T1000 (cell line): ENCODE data around the gene ABL2.

Experiments used
- DNase-seq: peaks from one replicate; lab custom pipeline; 2025; ENCODE audit warnings: mixed read lengths; lab: John Stamatoyannopoulos, UW

ABL2 gene

DNA sequence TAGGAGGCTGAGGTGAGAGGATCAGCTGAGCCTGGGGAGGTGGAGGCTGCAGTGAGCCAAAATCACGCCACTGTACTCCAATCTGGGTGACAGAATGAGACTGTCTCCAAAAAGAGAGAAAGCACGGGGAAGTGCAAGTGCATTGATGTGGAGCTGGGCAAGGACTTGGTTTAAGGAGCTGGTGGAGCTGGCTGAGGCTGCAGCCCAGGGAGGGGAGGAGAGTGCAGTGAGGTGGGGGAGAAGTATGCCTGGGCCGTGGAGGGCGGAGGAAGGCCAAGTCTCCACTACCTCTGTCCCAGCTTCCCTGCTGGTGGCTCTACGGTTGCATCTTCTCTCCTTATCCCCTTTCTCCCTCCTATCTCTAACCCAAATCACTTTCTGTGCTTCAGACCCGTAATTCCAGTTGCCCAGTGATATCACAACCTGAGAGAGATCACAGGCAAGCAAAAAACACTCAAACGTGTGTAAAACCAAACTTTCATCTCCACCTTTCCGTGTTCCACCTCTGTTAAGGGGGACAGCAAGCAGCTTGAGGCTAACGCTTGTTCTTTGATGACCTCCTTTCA lies 136.5 kb downstream of the ABL2 start:
- DNase-seq: no peak

DNA sequence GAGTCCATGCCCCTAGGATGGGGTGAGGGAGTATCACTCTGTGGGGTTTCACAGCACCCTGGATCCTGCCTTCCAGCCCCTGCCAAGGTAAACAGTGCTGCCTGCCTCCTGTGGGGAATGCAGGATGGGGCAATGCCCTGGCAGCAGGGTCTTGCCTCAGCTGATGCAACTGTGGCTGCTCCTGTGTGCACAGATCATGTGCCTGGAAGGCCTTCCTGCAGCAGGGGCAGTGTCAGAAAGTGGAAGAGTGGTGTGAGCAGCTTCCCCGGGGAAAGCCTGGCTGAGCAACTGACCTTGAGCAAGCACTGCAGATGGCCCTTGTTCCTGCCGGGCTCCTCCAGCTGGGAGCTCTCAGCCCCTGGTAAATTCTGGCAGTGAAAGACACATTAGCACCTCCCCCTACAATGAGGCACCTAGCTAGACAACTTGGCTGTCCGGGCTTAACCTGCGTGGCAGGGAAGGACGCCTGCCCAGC lies 137.7 kb downstream of the ABL2 start:
- DNase-seq: no peak

DNA sequence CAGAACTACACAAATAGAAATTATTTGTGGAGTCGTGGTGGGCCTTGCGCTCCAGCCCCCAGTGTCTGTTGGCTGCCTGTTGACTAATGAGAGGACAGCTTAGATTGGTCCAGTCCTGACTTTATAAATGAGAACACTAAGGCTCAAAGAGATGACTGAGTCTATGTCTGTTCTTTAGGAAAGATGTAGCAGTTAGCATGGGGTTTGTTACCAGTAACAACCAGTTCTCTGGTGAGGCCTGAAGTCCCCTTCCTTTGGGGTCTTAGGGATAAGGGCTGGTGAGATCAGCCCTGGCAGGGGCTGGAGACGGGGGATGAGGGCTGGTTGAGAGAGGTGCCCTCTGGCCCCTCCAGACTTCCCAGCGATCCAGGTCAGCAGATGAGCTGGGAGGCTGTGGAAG lies 138.6 kb downstream of the ABL2 start:
- no peak for DNase-seq

DNA sequence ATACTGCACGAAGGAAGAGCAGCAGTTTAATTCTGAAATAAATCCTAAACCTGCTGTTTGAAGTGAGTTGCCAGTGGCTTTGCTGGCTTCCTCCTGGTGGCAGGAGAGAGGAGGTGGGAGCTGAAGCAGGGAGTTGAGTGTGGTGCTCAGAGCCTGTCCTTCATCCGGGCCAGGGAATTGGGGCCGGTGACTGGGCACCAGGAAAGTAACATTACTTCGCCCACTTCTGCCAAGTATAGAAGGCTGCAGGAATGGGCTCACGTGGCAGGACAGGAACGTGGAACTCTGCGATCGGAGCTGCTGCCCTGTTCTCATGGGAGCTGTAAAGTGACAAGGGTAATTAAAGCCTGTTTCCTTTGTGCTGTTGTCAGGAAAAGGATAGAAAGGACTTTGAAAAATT lies 139.0 kb downstream of the ABL2 start:
- DNase-seq: no peak

DNA sequence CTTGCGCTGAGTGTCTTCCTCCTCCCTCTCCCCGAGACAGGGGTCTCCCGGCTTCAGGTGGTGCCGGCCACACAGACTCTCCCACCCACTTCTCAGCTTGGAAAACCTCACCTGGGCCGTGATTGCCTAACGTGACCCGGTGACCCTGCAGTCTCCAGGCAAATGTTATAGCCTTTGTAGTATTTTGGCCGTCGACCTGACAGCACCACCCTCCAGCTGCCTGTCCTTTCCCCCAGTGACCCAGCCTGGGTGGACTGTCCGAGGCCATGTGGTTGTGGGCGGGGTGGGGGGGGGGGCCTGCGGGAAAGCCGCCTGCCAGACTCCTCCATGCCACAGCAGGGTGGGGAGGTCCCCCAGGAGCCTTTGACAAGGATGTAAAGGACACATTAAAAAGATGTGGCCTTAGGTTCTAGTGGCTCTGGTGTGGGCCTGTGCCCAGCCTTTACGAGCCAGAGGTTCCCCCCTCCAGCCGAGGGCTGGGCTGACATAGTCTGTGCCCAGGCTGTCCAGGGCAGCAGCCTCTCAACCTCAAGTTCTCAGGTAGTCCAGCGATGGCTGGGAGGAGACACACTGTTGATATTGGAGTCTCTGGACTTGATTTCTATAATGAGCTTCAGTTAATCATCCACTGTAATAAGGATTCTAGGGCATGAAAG lies 139.5 kb downstream of the ABL2 start:
- no peak for DNase-seq

DNA sequence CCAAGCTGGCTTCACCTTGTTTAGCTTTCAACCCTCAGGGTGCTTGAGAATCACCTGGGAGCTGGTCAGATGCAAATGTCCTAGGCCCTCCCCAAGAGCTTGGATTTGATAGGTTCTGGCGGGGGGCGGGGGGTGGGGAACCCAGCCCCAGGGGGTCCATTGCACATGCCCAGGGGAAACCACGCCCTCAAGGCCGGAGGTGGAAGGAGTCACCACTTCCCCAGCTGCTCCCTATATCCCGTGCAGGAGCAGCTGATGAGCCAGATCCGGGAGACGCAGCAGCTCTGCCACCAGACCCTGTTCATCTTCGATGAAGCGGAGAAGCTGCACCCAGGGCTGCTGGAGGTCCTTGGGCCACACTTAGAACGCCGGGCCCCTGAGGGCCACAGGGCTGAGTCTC lies 141.8 kb downstream of the ABL2 start:
- no peak for DNase-seq

DNA sequence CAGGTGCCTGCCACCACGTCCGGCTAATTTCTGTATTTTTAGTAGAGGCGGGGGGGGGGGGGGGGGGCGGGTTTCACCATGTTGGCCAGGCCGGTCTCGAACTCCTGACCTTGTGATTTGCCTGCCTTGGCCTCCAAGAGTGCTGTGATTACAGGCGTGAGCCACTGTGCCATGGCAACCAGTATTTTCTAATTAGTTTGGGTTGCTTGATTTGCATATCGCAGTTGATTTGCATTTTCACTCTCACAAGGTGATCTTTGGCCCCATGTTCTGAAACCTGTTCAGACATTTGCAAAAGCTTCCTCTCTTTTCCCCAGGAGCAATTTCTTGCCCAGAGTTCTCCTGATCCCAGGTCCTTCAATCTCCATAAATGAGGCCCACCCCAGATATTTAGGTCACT lies 145.9 kb downstream of the ABL2 start:
- no peak for DNase-seq

DNA sequence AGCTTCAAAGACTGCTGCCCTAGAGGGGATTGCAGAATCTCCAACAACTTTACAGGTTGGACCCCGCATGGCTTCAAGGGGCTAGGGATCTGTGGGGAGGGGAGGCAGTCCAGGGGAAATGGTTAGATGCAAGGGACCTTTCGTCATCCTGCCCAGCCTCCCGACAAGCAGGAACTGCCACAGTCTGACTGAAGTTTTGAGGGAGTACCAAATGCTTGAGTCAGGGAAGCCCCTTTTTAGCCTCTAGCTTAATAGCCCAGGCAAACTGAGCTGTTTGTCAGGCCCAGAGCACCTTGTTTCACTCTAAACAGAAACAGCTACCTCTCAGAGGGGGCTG lies 146.5 kb downstream of the ABL2 start:
- DNase-seq: no peak

DNA sequence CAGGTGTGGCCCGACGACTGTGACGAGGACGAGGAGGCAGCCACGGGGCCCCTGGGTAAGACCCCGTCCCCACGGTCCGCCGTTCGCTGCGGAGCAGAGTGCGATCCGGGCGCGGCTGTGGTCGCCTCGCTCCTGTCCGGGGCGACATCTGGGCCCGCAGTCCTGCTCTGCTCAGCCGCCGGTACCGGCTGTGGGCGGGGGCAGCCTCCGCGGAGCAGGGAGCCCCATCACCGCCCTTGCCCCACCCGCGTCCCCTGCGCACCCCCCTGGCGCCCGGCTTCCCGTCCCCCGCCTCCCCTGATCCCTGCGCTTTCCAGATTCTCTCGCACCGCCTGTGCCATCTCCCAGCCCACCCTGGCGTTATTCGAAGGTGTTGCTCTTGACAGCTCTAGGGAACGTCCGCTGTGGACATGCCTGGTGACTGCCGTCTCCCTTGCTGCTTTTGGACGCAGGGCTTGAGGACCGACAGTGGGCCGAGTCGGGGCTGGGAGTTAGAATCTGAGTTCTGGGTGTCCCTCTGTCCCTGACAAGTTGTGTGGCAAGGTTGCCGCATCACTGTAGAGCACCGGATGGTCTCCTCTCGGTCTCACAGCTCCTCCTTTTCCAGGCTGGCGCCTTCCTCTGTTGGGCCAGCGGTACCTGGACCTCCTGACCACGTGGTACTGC lies 147.0 kb downstream of the ABL2 start:
- peak; percentile 51 for DNase-seq

DNA sequence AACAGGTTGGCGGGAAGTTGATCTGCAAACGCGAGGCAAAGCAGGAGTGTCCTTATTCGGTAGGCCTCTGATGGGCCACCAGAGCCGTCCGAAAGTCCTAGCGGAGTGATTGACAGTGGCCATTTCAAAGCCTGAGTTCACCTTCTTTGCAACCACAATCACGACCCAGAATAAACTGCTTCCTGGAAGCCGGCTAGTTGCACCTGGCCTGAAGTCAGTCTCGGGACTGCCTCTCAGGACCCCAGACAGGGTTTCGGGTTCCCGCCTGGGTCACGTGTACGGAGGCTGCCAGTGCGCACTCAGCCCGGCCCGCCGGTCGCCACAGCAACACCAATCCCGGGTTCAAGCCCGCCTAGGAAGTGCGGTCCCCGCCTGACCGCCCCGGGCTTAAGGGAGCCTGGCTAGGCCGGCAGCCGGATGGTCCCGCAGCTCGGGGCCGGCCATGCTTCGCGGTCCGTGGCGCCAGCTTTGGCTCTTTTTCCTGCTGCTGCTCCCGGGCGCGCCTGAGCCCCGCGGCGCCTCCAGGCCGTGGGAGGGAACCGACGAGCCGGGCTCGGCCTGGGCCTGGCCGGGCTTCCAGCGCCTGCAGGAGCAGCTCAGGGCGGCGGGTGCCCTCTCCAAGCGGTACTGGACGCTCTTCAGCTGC lies 147.7 kb downstream of the ABL2 start, which contains the start of gene TOR3A:
TSS of gene TOR3A (plus strand) at position 384 of the 646 bp plus-strand sequence. CDS start at position 443, 59 bp downstream.
- peak; percentile 84 for DNase-seq

DNA sequence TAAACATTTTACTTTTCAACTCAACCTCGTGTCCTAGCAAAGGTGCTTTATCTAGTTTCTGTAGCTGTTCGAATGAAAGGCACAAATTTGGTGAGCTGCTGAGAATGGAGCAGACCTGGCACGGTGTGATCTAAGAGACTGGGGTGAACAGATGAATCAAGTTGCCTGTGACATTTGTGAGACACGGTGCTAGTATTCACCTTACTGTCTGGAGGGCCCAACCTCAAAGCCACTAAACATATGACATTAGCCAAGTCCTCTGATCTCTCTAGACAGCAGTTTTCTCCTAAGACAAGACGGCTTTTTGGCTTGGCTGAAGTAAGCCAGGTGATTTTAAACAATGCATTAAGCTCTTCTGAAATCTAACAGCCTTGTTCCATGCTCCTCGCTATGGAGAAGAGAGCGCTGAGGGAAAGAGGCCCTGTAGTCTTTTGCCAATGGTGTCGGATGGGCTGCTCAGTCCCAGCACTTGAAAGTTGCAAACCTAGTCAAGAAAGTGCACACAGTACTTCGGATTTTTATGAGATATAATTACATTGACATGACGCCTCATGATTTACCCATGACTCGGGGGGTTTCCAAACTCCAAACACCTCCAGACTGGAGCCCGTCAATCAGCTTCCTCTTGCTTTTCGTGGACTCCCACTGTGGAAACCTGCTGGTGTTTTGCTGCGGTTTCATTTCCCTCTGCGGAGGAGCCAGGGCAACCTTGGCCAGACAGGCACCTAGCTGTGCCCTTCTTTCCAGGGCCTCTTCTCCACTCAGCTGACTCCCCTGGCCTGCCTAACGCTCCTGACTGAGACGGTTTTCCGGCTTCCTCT lies 148.4 kb downstream of the ABL2 start:
- DNase-seq: no peak

DNA sequence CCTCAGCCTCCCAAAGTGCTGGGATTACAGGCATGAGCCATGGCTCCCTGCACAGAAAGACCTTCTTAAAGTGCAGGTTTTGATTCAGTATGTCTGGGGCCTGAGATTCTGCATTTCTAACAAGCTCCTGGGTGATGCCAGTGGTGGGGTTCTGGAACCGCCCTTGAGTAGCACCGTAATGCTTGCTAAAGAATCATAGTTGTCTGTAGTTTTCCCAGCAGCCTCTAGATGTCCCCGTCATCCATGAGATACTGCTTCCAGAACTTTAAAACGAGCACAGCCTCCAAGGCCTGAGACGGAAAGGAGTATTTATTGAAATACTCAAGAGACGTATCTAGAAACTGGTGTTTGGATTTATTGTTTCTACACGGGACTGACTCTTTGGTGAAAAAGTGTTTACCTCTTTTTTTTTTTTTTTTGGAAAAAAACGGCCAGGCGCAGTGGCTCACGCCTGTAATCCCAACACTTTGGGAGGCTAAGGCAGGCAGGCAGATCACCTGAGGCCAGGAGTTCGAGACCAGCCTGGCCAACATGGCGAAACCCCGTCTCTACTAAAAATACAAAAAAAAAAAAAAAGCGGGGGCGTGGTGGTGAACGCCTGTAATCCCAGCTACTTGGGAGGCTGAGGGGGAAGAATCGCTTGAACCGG lies 150.2 kb downstream of the ABL2 start:
- peak; percentile 44 for DNase-seq

DNA sequence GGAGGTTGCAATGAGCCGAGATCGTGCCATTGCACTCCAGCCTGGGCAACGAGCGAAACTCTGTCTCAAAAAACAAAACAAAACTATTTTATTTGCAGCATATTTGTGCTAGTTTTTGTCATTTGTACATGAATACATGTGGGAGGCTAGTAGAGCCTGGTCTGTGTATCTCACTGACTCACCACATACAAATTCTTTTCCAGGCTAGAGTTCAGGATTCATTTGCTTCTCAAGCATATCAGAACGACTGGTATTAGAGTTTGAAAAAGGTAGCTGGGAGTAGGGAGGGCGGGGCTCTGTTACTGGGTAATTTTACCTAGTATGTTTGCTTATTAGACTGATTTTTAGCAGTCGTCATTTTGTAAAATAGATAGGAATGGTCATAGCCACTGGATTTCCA lies 152.1 kb downstream of the ABL2 start:
- DNase-seq: no peak

DNA sequence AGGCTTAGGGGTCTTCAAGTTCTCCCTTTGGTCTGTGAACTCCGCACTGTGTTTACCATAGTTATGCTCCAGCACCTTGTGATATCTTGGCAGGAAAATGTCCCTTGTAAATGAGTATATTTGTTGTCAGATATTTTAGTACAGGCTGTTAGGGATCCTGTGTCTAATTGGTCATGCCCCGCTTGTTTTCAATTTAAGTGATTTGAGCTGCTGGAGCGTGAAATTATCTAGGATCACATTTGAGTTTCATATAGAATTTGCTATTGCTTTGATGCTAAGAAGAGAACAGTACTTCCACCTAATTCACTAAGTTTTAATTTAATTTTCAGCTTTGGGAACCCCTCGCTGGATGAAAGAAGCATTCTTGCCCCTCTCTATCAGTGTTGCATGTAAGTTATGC lies 163.0 kb downstream of the ABL2 start:
- DNase-seq: no peak

DNA sequence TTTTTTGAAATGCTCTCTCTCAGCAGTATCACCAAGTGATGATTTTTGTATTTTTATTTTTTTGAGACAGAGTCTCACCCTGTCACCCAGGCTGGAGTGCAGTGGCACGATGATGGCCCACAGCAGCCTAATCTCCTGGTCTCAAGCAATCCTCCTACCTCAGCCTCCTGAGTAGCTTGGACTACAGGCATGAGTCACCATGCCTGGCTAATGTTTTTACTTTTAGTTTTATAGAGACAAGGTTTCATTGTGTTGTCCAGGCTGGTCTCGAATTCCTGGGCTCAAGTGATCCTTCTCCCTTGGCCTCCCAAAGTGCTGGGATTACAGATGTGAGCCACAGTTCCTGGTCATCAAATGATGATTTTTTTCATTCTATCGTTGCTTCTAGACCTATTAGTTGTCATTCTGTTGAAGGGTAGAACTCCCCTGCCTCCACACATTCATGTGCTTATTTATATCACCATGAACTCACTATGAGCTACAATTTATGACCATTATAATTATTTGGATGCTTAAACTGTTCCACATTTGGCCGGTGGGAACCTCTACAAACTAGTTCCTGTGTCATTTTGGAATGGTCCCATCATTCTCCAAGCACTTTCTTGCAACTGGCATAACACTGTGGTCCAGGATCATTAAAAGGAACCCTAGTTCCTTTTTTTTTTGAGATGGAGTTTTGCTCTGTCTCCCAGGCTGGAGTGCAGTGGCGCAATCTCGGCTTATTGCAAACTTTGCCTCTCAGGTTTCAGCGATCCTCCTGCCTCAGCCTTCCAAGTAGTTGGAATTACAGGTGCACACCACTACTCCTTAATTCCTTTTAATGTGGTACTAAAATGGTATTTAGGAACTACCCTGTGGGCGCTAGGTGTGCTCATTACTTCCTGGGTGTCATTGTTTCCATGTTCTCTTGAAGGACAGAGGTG lies 167.9 kb downstream of the ABL2 start:
- no peak for DNase-seq

DNA sequence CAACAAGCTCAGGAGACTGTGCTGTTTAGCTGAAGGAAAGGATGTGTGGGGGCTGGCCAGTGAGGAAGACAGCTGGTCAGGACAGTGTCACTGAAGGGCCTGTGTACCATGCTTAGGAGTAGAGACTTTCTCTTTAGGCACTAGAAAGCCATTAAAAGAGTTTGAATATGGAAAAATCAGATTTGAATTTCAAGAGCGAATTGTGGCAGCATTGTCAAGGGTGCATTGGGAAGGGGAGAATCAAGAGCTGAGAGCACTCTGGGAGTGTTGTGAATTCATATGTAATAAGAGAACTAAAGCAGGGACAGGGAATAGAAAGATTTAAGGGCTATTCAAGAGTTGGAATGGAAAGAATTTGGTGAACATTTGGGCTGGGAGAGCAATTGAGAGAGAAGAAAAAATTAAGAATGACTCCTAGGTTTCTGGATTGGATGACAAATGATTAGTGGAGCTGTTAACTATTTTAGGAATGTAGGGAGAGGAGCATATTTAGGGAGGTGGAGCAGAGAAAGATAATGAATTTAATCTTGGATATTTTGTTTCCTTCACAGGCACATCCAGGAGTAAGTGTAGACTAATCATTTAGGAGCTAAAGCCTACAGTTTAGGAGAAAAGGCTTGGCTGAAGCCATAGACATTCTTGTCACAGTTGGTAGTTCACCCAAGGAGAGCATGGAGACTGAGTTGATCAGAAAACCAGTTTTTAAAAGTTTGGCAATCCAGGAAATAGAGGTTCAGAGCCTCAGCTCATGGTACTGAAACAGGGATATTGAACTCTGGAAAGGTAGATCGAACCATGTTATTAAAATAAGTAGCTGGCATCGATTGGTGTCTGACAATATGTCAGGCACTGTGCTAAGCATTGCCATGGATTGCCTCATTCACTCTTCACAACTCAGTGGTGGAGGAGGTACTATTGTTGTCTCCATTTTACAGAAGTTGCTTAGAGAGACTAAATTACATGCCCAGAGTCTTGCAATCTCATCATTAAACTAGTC lies 170.7 kb downstream of the ABL2 start:
- DNase-seq: no peak

DNA sequence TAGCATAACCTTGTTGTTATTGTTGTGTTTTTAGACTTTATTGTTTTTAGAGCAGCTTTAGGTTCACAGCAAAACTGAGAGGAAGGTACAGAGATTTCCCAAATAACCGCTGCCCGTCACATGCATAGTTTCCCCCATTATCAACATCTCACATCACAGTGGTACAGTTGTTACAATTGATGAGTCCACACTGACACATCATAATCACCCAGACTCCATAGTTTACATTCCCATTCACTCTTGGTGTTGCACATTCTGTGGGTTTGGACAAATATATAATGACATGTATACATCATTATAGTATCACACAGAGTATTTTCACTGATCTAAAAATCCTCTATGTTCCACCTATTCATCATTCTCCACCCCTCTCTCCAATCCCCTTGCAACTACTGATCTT lies 173.5 kb downstream of the ABL2 start:
- DNase-seq: no peak

DNA sequence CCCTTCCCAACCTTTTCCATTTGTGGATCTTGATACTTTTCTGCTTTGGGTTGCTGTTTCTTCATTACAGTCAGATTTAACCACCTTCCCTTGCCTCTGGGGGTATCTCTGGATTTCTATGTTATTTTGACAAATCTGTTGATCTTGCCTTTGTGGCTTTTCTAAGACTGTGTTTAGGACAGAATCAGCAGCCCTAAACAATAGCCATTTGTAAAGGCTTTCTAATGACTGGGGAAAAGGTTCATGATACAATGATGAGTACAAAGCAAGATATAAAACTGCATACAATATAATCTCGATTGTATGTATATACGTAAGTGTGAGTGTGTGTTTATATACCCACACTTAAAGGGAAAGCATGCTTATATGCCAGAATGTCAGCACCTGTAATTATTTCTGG lies 176.0 kb downstream of the ABL2 start:
- no peak for DNase-seq

DNA sequence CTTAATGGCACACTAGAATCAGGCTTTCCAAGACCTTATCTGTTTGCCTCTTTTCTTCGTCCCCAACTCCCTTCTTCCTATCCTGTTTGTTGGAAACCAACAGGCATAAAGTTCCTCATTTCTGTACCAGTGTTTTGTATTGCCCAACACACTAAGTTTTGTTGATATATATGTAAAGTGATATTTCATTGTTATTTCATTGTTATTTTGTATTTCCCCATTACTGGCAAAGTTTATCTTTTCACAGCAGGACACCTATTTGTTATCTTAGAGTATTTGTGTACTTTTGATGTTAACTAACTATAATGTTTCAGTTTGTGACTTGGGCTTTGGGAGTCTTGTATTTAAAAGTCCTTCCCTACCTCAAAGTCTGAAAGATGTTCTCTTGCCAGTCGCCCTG lies 176.7 kb downstream of the ABL2 start:
- DNase-seq: no peak
